Measurements from ENCODE around the gene TSC22D2. TPM values are rescaled to one million over a fixed set of nuclear protein-coding genes. Genes with fewer than 3 reads are reported as not detected.

TSC22D2 gene
- total RNA-seq, 1 donor from 2014 or later: 39.8 TPM

GRCh38 chr3:150402217-150402616 is 5.9 kb upstream of the TSC22D2 start:
- no peak overlapping the region for H3K4me3 Mint-ChIP-seq (ENCODE audit: unreplicated experiment)
- TF ChIP-seq, protein P1, sequence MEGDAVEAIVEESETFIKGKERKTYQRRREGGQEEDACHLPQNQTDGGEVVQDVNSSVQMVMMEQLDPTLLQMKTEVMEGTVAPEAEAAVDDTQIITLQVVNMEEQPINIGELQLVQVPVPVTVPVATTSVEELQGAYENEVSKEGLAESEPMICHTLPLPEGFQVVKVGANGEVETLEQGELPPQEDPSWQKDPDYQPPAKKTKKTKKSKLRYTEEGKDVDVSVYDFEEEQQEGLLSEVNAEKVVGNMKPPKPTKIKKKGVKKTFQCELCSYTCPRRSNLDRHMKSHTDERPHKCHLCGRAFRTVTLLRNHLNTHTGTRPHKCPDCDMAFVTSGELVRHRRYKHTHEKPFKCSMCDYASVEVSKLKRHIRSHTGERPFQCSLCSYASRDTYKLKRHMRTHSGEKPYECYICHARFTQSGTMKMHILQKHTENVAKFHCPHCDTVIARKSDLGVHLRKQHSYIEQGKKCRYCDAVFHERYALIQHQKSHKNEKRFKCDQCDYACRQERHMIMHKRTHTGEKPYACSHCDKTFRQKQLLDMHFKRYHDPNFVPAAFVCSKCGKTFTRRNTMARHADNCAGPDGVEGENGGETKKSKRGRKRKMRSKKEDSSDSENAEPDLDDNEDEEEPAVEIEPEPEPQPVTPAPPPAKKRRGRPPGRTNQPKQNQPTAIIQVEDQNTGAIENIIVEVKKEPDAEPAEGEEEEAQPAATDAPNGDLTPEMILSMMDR (IDR thresholded peaks at IDR 0.05): no peak
- no peak for DNase-seq (ENCODE audit: low spot score)
- H3K9me3 Mint-ChIP-seq (ENCODE audit: low read depth): no peaks in the 10 kb centered on the region
- H3K27me3 Mint-ChIP-seq (ENCODE audit: low read depth): no peaks in the 10 kb centered on the region
- peaks cover 1% of the 10 kb centered on the region for H3K36me3 Mint-ChIP-seq (ENCODE audit: low read depth)
- peak overlapping the region; percentile 9 for H3K27ac Mint-ChIP-seq (ENCODE audit: unreplicated experiment)
- peaks cover 16% of the 10 kb centered on the region for H3K4me1 Mint-ChIP-seq (ENCODE audit: low read depth)

GRCh38 chr3:150404023-150404422 is 4.1 kb upstream of the TSC22D2 start:
- DNase-seq (ENCODE audit: low spot score): no peak
- no peak overlapping the region for H3K4me3 Mint-ChIP-seq (ENCODE audit: unreplicated experiment)
- no peak overlapping the region for H3K27ac Mint-ChIP-seq (ENCODE audit: unreplicated experiment)
- H3K36me3 Mint-ChIP-seq (ENCODE audit: low read depth): peaks cover 1% of the 10 kb centered on the region
- H3K4me1 Mint-ChIP-seq (ENCODE audit: low read depth): peaks cover 17% of the 10 kb centered on the region
- H3K9me3 Mint-ChIP-seq (ENCODE audit: low read depth): no peaks in the 10 kb centered on the region
- H3K27me3 Mint-ChIP-seq (ENCODE audit: low read depth): no peaks in the 10 kb centered on the region
- TF ChIP-seq, protein P1 (IDR thresholded peaks at IDR 0.05): no peak

DNA sequence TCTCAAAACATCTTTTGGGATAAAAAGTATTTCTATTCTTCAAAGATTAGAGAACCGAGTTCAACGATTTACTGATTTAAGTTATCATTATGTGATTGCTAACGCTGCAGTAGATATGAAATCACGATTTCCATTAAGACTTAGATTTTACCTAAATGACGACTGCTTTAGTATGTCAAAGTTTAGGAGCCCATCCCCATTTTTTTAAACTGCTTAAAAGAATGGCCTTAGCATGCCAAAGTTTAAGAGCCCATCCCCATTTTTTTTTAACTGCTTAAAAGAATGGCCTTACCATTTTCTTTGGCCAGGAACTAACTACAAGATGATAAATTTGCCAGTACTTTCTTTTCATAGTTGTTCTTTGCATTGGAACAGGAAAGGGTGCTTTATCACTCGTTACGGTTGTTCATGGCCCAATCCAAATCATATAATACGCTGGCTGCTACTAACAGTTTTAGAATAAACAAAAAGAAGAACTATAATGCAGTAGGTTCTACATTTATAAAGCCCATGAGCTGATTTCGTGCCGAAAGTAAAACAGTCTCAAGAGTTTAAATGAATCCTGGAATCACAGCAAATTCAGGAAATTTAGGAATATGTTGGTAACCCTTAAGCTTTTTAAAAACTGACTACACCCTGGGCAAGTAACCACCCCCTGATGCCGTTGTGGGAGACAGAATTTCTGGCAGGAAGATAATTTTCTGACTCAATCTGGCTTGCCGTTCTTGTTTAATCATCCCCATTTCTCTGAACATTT is 869 bp upstream of the TSC22D2 start:
- TF ChIP-seq, protein P1 (IDR thresholded peaks at IDR 0.05): no peak
- Mint-ChIP-seq H3K9me3 (ENCODE audit: low read depth) (no peaks in the 10 kb centered on the region), H3K4me1 (ENCODE audit: low read depth) (peaks cover 15% of the 10 kb centered on the region), H3K4me3 (ENCODE audit: unreplicated experiment) (peak overlapping the region; percentile 77), H3K36me3 (ENCODE audit: low read depth) (peaks cover 12% of the 10 kb centered on the region), H3K27ac (ENCODE audit: unreplicated experiment) (peak overlapping the region; percentile 99), H3K27me3 (ENCODE audit: low read depth) (no peaks in the 10 kb centered on the region)
- no peak for DNase-seq (ENCODE audit: low spot score)

DNA sequence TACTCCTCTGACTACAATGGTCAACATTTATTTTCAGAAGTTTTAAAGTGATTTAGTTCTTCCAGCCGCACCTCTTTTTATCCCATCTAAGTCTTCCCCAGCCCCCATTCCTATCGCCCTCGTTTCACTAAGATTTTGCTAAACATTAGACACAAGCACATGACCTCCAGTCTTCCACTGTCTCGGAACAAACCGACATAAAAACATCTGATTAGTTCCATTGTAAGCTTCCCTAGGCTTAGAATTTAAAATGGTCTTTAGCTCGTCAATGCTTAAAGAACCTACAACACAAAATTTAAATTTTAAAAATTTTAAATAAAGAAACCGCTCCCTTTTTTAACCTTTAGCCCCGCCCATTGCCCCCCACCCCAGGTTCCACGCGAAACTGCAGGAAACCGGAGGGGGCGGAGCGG is 284 bp upstream of the TSC22D2 start:
- H3K4me3 Mint-ChIP-seq (ENCODE audit: unreplicated experiment): peak overlapping the region; percentile 77
- H3K27ac Mint-ChIP-seq (ENCODE audit: unreplicated experiment): peak overlapping the region; percentile 99
- H3K27me3 Mint-ChIP-seq (ENCODE audit: low read depth): no peaks in the 10 kb centered on the region
- TF ChIP-seq, protein P1 (IDR thresholded peaks at IDR 0.05): no peak
- H3K36me3 Mint-ChIP-seq (ENCODE audit: low read depth): peaks cover 18% of the 10 kb centered on the region
- no peak for DNase-seq (ENCODE audit: low spot score)
- H3K9me3 Mint-ChIP-seq (ENCODE audit: low read depth): no peaks in the 10 kb centered on the region
- H3K4me1 Mint-ChIP-seq (ENCODE audit: low read depth): peaks cover 21% of the 10 kb centered on the region

DNA sequence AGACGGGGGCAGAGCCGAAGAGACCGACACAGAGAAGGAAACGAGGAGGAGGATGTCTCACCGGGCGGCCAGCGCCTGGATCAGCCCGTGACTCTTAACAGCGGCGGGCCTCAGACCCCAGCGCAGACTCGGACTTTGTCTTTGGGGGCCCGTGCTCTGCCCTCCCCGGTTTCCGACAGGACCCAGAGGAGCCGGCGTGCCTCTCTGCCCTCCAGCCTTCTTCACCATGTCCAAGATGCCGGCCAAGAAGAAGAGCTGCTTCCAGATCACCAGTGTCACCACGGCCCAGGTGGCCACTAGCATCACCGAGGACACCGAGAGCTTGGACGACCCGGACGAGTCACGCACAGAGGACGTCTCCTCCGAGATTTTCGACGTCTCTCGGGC is 1.0 kb downstream of the TSC22D2 start:
- TF ChIP-seq, protein P1 (IDR thresholded peaks at IDR 0.05): no peak
- Mint-ChIP-seq H3K4me3 (ENCODE audit: unreplicated experiment) (peak overlapping the region; percentile 77), H3K27ac (ENCODE audit: unreplicated experiment) (peak overlapping the region; percentile 99), H3K4me1 (ENCODE audit: low read depth) (peaks cover 32% of the 10 kb centered on the region), H3K27me3 (ENCODE audit: low read depth) (no peaks in the 10 kb centered on the region), H3K36me3 (ENCODE audit: low read depth) (peaks cover 19% of the 10 kb centered on the region), H3K9me3 (ENCODE audit: low read depth) (no peaks in the 10 kb centered on the region)
- DNase-seq (ENCODE audit: low spot score): peak; percentile 87

Measured in chondrocyte (in vitro differentiated cells).